ENCODE data around the gene EFNA3.
A peak's percentile ranks its signal among the peaks of the same experiment; 100 is the strongest.

EFNA3 gene

GRCh38 chr1:155135415-155136028, 56.9 kb downstream of the EFNA3 start, which contains the start of gene SLC50A1 (continued):
- TF ChIP-seq REST (tag by site-specific recombination; IDR thresholded peaks at IDR 0.05), result 0 out of 2 replicates have a peak, but pooled peaks have one; percentile 33
- TF ChIP-seq ZNF776 (tag by site-specific recombination; IDR thresholded peaks at IDR 0.05; ENCODE audit: borderline replicate concordance), result no peak
- no peak; the same call in 1 of the 2 replicates for TF ChIP-seq ZNF692 (tag by site-specific recombination; IDR thresholded peaks at IDR 0.05)
- TF ChIP-seq PATZ1 (tag by site-specific recombination; IDR thresholded peaks at IDR 0.05), result no peak; the same call in 1 of the 2 replicates
- no peak for TF ChIP-seq ZNF26 (tag by site-specific recombination; IDR thresholded peaks at IDR 0.05)
- TF ChIP-seq ZNF10 (tag by site-specific recombination; IDR thresholded peaks at IDR 0.05), result no peak
- peak; percentile 89; the same call in 1 of the 2 replicates for TF ChIP-seq ZNF501 (tag by site-specific recombination; IDR thresholded peaks at IDR 0.05)
- TF ChIP-seq ZBTB26 (tag by site-specific recombination; optimal IDR thresholded peaks at IDR 0.05), result peak; percentile 90
- no peak; the same call in 1 of the 2 replicates for TF ChIP-seq ZNF623 (tag by site-specific recombination; IDR thresholded peaks at IDR 0.05)
- TF ChIP-seq ZNF600 (tag by site-specific recombination; IDR thresholded peaks at IDR 0.05), result peak; percentile 85; the same call in 1 of the 2 replicates
- TF ChIP-seq ZBTB6 (tag by site-specific recombination; IDR thresholded peaks at IDR 0.05), result peak; percentile 77; the same call in 1 of the 2 replicates
- 0 out of 2 replicates have a peak, but pooled peaks have one; percentile 4 for TF ChIP-seq ZNF843 (tag by site-specific recombination; IDR thresholded peaks at IDR 0.05)
- TF ChIP-seq ZNF792 (tag by site-specific recombination; IDR thresholded peaks at IDR 0.05), result no peak; the same call in 1 of the 2 replicates
- no peak for TF ChIP-seq ZNF791 (tag by site-specific recombination; IDR thresholded peaks at IDR 0.05)
- peak; percentile 91; the same call in 1 of the 2 replicates for TF ChIP-seq ZBTB7A (tag by site-specific recombination; IDR thresholded peaks at IDR 0.05; ENCODE audit: low read depth)
- peak; percentile 96 for TF ChIP-seq ZBTB8A (tag by site-specific recombination; IDR thresholded peaks at IDR 0.05)
- 0 out of 2 replicates have a peak, but pooled peaks have one; percentile 34 for TF ChIP-seq ZNF24 (tag by site-specific recombination; IDR thresholded peaks at IDR 0.05)
- TF ChIP-seq MZF1 (tag by site-specific recombination; IDR thresholded peaks at IDR 0.05; ENCODE audit: borderline replicate concordance), result no peak
- TF ChIP-seq ZNF449 (tag by site-specific recombination; IDR thresholded peaks at IDR 0.05), result peak; percentile 83
- peak; percentile 87 for TF ChIP-seq SP2 (tag by site-specific recombination; IDR thresholded peaks at IDR 0.05)
- TF ChIP-seq PBX3 (CRISPR knock-in tag; IDR thresholded peaks at IDR 0.05), result no peak
- peak; percentile 16; the same call in 1 of the 2 replicates for TF ChIP-seq KLF17 (tag by site-specific recombination; IDR thresholded peaks at IDR 0.05)
- peak; percentile 23; the same call in 1 of the 2 replicates for TF ChIP-seq ZIC2 (tag by site-specific recombination; IDR thresholded peaks at IDR 0.05)

All from HEK293 (cell line).